ENCODE measurements around the gene RIBC1. TPM values are rescaled to one million over a fixed set of nuclear protein-coding genes. Genes with fewer than 3 reads are reported as not detected.
A peak's percentile ranks its signal among the peaks of the same experiment; 100 is the strongest.
"Not testable (repeated sequence)": the region's sequence is repeated elsewhere in the genome, so short reads cannot be mapped to it uniquely, and the experiment has no call there.

RIBC1 gene
- total RNA-seq, 1 donor from 2014 or later = 0.38 TPM

DNA sequence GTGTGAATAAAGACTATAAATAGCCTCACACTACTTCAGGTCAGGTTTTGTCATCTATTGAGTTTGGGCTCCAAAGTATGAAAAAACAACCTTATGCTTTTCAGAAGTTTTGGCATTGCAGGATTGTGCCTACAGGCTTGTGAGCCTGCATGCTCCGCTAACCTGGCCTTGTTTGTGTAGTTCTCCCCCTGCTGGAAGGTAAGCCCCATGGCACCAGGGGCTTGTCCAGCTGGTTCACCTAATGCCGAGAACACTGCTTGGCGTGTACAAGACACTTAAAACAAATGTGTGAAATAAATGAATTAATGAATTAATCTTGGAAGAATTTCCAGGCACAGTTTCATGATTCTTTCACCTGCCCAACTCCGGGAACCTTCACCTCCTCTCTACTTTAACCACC is 13.3 kb downstream of the RIBC1 start:
- peak; percentile 69 for ATAC-seq
- peak; percentile 54 for DNase-seq (ENCODE audit: low spot score)

DNA sequence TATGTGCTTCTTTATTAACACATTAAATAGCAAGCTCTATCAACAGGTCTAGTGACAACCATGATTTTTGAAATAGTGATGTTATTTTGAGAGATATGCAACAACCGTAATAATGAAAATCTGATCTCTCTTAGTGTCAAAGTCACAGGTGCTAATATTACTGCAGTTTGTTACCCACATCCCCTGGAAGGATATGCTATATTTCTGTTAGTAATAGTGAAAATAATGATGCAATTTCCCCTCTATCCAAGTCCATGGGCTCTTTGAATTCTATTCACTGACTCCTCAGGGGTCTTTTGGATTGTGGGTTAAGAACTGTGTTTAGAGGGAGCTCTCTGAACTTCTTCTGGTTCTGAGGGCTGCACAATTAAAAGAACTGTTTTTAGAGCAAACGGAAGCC is 14.5 kb downstream of the RIBC1 start:
- DNase-seq (ENCODE audit: low spot score) = no peak
- ATAC-seq = no peak

DNA sequence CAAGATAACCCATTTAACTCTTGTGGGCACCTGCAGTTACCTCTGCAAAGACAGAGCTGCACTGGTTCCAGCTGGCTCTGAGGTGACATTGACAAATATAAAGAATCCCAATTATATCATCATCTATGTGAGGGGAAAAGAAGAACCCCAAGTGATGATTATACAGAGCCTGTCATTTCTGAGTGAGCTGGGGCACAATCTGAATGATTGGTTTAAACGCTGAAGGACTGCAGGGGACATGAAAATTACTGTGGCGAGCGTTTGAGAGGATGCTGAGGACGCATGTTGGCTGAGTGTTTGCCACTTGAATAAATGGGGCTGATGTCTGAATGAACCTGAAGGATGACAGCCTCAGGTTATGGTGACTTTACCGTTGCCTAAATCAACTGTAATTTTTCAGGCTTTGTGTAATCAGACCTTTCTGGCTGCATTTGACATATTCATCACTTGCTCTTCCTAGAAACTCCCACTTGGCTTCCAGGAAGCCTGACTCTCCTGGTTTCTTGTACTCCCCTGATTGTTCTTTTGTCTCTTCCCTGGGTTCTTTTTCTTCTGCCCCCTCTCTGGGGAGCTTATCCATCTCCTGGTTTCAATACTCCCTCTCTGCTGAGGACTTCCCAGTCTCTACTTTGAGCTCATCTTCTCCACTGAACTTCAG is 15.6 kb downstream of the RIBC1 start:
- ATAC-seq (no peak), DNase-seq (ENCODE audit: low spot score) (no peak)

DNA sequence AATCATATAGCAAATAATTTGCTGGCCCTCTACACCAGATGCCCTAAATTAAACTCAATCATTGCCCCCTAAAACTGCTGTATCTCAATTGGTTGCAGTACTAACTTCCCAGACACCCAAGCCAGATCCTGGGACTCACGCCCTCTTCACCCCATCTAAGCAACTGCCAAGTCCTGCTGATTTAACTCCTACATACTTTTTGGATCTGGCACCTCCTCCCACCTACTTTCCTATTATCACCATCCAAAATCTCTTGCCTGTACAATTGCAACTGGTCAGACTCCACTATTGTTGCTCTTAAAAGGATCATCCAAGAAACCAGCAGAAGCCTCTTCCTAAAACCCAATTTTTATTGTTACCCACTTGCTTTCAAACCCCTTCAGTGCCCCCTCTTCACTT is 16.2 kb downstream of the RIBC1 start:
- DNase-seq (ENCODE audit: low spot score) = no peak
- ATAC-seq = no peak

DNA sequence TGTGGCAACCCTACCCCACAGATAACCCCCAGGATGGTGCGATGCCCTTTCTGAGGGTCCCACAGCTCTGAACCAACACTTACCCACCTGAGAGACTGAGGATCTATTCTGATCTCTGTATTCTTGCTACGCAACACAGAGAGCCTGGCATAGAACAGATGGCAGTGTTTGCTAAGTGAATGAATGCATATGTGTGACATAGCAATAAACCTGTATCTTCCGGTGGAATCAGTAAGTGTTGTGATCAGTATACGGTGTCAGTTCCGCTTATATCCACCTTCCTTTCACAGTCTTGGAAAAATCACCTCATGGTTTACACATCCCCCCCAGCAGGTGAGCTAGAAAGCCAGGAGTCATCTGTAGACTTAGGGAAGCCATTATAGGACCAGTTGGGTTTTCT is 17.4 kb downstream of the RIBC1 start:
- DNase-seq (ENCODE audit: low spot score) (no peak), ATAC-seq (no peak)

DNA sequence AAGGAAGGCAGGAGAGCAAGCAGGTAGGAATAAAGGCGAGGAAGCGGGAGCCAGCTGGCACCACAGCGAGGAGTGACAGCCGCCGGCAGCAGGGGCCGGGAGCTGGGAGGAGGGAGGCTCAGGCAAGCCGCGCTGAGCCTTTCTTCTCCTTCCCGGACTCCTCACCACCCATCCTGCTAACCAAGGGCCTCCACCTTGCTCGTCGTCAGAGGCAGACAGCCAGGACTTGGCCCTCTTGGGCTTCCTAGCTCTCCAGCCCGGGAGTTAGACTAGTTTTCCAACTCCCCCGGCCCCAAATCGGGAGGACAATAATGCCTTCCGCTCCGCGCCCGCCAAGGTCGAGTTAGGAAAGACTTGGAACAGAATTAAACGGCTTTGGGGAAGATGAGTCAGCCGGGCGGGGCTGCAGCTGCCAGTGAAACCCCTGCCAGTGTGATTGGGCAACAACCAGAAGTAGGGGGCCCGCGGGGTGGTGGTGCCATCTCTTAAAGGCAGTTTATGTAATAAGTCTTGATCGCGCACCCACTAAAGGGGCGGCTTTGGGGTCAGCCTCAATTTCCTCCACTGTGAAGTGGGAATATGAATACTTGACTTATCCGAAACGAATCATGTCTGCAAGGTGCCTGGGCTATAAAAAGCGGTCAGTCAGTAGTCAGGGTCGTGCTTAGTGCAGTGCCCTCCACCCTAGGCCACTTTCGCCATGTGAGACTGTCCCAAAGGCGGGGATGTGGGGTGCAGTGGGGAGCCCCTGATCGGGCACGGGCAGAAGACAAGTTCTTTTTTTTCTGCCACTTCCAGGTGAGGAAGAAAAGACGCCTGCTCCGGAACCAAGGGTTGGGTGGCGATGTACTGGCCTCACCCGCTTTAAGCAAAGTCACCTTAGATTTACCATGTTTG is 18.2 kb downstream of the RIBC1 start:
- DNase-seq (ENCODE audit: low spot score) (peak; percentile 66), ATAC-seq (peak; percentile 60)

DNA sequence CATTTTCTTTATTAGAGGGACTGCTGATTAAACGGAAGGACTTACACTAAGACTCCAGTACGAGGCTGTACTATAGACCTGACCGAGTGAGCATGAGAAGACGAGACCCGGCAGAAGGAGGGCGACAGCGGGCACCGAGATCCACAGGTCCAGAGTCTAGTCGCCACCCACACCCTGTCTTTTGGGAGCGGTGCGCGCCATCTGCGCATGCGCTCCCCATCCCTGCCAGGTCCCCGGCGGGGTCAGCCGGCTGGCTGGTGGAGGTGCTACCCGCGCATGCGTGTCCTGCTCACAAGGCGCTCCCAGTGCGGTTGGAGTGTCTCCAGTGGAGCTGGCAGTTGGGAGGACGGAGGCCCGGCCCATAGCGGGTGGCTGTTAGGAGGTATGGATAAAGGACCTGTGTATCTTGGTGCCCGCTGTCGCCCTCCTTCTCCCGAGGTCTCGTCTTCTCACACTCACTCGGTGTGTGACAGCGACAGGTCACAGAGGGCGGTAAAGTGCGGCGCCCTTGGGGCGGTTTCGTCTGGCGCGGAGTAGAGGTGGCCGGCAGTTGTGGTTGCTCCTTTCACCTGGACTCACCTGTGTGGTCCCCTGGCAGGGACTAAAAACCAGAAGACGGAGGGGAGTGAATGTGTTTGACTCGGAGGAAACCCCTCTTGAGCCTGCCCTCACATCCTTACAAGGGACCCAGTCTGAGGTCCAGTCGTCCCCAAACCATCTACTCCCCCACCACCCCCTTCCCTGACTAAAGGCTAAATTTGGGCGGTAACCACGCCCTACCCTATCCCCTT is 19.1 kb downstream of the RIBC1 start:
- DNase-seq (ENCODE audit: low spot score) (peak; percentile 91), ATAC-seq (peak; percentile 90)

DNA sequence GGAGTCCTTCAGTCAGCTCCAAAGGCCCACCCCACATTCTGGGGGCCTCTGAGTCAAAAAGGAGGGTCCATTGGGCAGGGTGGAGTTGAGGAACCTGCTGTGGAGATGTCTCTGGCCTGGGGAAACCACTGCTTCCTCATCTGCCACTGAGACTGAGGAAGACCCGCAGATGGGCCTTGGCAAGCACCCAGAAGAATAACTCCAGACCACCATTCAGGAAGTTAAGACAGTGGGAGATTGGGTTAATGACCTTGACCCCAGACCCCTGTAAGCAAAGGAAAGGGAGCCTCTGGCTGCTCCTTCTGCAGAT is 19.6 kb downstream of the RIBC1 start:
- DNase-seq (ENCODE audit: low spot score) (no peak), ATAC-seq (no peak)

DNA sequence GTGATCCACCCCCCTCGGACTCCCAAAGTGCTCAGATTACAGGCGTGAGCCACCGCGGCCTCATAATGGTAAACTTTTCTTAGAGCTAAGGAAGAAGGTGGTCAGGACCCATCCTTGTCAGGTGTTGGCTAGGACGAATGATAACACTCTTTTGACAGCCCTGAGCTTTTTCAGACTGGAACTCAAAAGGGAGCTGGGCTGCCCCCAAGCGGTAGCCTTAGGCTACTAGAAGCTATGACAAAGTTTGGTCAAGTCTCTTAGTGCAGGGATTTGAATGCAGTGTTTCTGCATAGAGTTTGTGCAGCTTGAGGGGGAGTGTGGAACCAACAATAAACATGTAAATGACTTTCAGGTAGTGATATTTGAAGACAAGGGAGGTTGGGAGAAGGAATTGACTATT is 23.3 kb downstream of the RIBC1 start:
- ATAC-seq = peak; percentile 56
- peak; percentile 46 for DNase-seq (ENCODE audit: low spot score)

DNA sequence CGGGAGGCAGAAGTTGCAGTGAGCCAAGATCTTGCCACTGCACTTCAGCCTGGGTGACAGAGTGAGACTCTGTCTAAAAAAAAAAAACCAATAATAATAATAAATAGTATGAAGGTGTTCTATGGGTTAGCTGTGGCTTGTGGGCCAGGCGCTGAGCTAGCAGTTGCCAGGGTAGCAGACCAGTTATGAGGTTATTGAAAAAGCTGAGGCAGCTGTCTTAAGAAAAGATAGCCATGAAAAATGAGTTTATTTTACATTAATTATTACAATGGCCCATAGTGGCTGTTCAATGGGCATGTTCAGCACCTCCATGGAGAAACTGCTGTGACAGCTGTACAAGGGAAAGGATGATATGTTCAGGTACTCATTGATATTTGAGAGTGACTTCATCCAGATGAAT is 24.8 kb downstream of the RIBC1 start:
- ATAC-seq (no peak), DNase-seq (ENCODE audit: low spot score) (no peak)

DNA sequence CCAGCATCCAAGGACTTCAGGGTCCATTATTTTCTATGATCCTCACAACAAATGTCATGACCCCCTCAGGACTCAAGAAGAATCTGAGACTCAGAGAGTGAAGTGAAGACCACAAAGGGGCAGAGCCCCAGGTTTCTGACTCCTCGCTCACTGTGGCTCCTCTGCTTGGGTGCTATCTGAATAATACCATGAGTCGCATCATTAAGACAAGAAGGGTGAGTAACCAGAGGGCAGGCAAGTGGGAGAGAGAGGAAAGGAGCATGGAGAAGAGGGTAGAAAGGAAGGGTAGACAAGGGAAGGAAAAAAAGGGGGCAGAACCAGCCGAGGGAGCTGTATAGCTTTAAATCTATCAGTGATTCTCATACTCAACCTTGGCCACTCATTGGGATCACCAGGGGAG is 27.0 kb downstream of the RIBC1 start:
- DNase-seq (ENCODE audit: low spot score) = no peak
- no peak for ATAC-seq

DNA sequence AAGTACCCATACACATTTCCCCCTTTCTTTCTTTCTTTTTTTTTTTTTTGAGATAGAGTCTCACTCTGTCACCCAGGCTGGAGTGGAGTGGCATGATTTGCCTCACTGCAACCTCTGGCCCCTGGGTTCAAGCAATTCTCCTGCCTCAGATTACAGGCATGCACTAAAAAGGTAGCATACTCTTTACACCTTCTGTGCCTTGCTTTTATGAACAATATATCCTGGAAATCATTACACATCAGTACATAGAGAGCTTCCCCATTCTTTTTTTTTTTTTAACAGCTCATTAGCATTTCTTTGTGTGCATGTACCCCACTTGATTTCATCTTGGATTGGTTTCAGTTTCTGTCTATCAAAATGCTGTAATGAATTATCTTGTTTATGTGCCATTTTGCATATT is 30.1 kb downstream of the RIBC1 start:
- ATAC-seq = no peak
- DNase-seq (ENCODE audit: low spot score) = no peak

DNA sequence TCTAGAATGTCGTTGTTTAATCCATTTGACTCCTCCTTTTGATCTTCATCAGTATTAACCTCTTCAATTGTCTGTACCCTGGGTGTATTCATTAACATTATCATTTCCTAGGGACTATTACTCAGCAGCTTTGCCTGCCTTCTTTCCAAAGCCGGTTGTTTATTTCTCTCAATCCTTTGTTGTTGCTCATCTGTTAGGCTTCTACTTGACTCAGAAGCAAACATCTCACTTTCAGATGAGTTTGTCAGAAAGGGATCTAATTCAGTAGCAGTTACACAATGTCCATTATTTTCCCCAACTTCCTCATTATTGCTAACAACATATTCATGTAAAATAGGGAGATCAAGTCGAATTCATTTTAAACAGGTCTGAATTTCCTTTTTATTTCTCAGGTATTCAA is 33.6 kb downstream of the RIBC1 start:
- DNase-seq (ENCODE audit: low spot score) = no peak
- no peak for ATAC-seq

DNA sequence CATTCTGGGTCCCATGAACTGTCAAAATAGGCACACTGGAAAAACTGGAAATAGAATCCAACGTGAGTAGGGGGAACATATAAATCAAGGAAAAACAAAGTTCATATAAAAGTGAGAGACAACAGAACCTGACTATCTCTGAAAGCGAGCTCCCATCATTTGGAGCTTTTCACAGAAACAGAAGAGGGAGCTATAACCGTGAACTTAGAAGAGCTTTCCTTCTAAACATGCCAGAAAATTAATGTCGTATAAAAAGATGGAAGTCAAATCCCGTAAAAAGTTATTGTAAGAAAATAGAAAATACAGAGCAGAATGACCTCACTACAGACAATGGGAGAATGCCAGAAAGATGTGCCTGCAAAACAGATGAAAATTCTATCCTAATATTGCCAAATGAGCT is 35.4 kb downstream of the RIBC1 start:
- no peak for ATAC-seq
- DNase-seq (ENCODE audit: low spot score) = no peak

DNA sequence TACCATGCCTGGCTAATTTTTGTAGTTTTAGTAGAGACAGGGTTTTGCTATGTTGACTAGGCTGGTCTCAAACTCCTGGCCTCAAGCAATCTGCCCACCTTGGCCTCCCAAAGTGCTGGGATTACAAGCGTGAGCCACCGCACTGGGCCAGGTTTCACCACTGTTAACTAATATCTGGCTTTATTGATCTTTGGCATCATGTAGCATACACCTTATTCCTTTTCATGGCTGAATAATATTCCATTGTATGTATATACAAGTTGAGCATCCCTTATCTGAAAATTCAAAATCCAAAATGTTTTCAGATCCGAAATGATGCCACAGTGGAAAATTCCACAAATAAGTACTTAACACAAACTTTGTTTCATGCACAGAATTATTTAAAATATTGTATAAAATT is 46.0 kb downstream of the RIBC1 start:
- not testable (repeated sequence) for ATAC-seq; DNase-seq (ENCODE audit: low spot score)

DNA sequence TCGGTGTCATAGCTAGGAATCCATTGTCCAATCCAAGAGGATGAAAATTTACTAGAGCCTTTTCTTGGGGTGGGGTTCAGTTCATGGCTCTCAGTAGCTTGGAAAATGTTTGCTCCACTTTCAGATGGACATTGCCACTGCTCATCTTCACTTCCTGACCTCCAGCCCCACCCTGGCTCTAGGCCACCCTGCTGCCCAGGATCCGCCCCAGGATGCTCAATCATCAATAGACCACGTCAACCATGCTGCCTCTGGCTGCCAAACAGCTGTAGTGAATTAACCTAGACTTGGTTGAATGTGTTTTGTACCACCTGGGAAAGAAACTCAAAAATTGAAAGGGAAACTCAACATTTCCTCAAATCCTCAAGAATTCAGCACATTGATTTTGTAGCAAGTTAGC is 48.7 kb downstream of the RIBC1 start:
- no peak for ATAC-seq
- DNase-seq (ENCODE audit: low spot score) = no peak

DNA sequence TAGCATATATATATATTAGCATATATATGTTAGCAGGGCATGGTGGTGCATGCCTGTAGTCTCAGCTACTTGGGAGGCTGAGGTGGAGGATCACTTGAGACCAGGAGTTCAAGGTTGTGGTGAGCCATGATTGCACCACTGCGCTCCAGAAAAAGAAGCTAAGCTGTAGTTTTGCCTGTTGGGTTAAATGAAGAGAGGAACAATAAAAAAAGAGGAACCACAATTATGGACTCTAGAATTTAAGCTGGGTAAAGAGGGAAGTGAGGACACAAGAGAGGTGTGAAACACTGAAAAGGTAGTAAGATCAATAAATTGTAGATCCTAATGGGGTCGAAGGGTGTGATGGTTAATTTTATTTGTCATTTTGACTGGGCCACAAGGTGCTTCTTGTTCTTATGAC is 52.0 kb downstream of the RIBC1 start:
- DNase-seq (ENCODE audit: low spot score) = no peak
- no peak for ATAC-seq

DNA sequence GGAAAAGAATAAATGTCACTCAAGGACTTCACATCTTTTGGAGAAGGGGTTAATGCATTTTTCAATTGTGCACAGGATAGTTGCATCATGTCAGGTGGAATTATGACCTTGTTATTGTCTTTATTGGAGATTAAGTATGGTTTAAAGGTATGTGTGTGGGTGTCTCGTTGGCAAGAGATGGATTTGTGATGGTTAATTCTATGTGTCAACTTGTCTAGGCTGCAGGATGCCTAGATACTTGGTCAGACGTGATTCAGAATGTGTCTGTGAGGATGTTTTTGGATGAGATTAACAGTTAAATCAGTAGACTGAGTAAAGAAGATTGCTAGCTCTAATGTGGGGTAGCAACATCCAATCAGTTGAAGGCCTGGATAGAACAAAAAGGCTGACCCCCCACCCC is 53.7 kb downstream of the RIBC1 start:
- ATAC-seq (no peak), DNase-seq (ENCODE audit: low spot score) (no peak)

DNA sequence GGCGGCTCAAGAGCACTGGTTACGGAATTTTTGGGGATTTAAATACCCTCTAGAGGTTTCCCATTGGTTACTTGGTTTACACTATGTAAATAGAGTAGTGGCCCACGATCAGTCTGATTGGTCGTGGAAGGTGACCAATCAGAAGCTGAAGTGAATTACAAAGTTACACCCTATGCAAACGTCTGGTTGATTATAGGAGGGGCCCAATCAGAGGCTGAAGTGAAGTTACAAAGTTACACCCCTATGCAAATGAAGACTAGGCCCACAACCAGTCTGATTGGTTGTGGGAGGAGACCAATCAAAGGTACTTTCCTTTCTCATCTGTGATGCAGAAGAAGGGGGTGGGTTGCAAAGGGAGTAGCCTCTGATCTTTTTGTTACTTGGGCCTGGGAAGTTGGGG is 56.6 kb downstream of the RIBC1 start:
- ATAC-seq = no peak
- DNase-seq (ENCODE audit: low spot score) = no peak
